Left ventricle myocardium inferior (tissue), 1 donor: ENCODE results near the gene IFNLR1. TPM values are rescaled to one million over a fixed set of nuclear protein-coding genes. Genes with fewer than 3 reads are reported as not detected.
A peak's percentile ranks its signal among the peaks of the same experiment; 100 is the strongest.

Experiments used
- DNase-seq: peaks from one replicate; pipeline ENCODE4 v3.0.0-alpha.2; 2020
- H3K27ac ChIP-seq: fragments of 200-600 bp; replicated peaks from 2 replicates; pipeline ENCODE4 v1.8.0; 2021
- H3K27me3 ChIP-seq: fragments of 200-600 bp; 2 replicates; pipeline ENCODE4 v1.8.0; 2021; ENCODE audit warnings: low read depth
- H3K36me3 ChIP-seq: fragments of 200-600 bp; 2 replicates; pipeline ENCODE4 v1.8.0; 2021
- H3K4me1 ChIP-seq: fragments of 200-600 bp; 2 replicates; pipeline ENCODE4 v1.8.0; 2021
- H3K4me3 ChIP-seq: fragments of 200-600 bp; 2 replicates; pipeline ENCODE4 v1.8.0; 2021; ENCODE audit warnings: mild to moderate bottlenecking, moderate library complexity
- H3K9me3 ChIP-seq: fragments of 200-600 bp; replicated peaks from 2 replicates; pipeline ENCODE4 v1.8.0; 2021
- CTCF ChIP-seq: fragments of 200-600 bp; IDR thresholded peaks from 2 replicates; pipeline ENCODE4 v1.8.0; 2021; ENCODE audit warnings: antibody characterized with exemption, mild to moderate bottlenecking, borderline replicate concordance
- intact Hi-C: fragments of 100-400 bp; cut with micrococcal nuclease; formaldehyde crosslinking; loops from one replicate; pipeline ENCODE4 v1.11.0; 2022
- total RNA-seq: library from RNA; stranded (reverse); fragmentation: NEBNext Ultra II Directional; extraction: Animal tissue kit (Norgen Biotek cat#: 25700); gene quantifications from one replicate; pipeline ENCODE4 v1.2.1, GENCODE V29; 2021
- donor health status: DM: no; HTN: yes; CAD: no; lungs with severe emphysema.

The IFNLR1 gene
- total RNA-seq, 1 donor from 2014 or later = 2.0 TPM

- intact Hi-C loops = no loop called here
- DNase-seq = no peak
- H3K27ac ChIP-seq = no peak overlapping the region
- TF ChIP-seq CTCF = no peak
- H3K4me1 ChIP-seq = peaks cover 22% of the 10 kb centered on the region
- peaks cover 45% of the 10 kb centered on the region for H3K27me3 ChIP-seq
- no peaks in the 10 kb centered on the region for H3K9me3 ChIP-seq
- H3K4me3 ChIP-seq = no peak overlapping the region
- H3K36me3 ChIP-seq = no peaks in the 10 kb centered on the region
These were observed 39.3 kb downstream of the IFNLR1 start for GRCh38 chr1:24147816-24148215.

GRCh38 chr1:24147194-24147593 lies 39.9 kb downstream of the IFNLR1 start:
- H3K9me3 ChIP-seq = no peaks in the 10 kb centered on the region
- intact Hi-C loops = no loop called here

GRCh38 chr1:24142546-24143534 lies 44.2 kb downstream of the IFNLR1 start, which contains the start of gene IL22RA1:
IL22RA1 (minus strand) TSS chr1:24143140; CDS start chr1:24143082, 58 bp downstream.
- Histone ChIP-seq H3K27ac (no peak within 1 kb of the TSS), H3K4me3 (peak within 1 kb of the TSS; percentile 58), H3K36me3 (no peaks in the 10 kb centered on the region), H3K9me3 (no peaks in the 10 kb centered on the region), H3K4me1 (peaks cover 15% of the 10 kb centered on the region), H3K27me3 (peaks cover 26% of the 10 kb centered on the region)
- no peak for TF ChIP-seq CTCF
- peak; percentile 30 for DNase-seq
- intact Hi-C loops = no loop called here

More at GRCh38 chr1:24147194-24147593, 39.9 kb downstream of the IFNLR1 start:
- TF ChIP-seq CTCF = no peak
- H3K27me3 ChIP-seq = peaks cover 46% of the 10 kb centered on the region
- H3K36me3 ChIP-seq = no peaks in the 10 kb centered on the region
- peaks cover 27% of the 10 kb centered on the region for H3K4me1 ChIP-seq
- no peak for DNase-seq
- H3K4me3 ChIP-seq = no peak overlapping the region
- no peak overlapping the region for H3K27ac ChIP-seq

GRCh38 chr1:24141311-24141997 lies 45.6 kb downstream of the IFNLR1 start:
- Histone ChIP-seq H3K4me1 (peaks cover 15% of the 10 kb centered on the region), H3K4me3 (no peak overlapping the region), H3K9me3 (no peaks in the 10 kb centered on the region), H3K36me3 (no peaks in the 10 kb centered on the region), H3K27me3 (peaks cover 20% of the 10 kb centered on the region), H3K27ac (no peak overlapping the region)
- TF ChIP-seq CTCF = no peak
- intact Hi-C loops = no loop called here
- no peak for DNase-seq

DNA sequence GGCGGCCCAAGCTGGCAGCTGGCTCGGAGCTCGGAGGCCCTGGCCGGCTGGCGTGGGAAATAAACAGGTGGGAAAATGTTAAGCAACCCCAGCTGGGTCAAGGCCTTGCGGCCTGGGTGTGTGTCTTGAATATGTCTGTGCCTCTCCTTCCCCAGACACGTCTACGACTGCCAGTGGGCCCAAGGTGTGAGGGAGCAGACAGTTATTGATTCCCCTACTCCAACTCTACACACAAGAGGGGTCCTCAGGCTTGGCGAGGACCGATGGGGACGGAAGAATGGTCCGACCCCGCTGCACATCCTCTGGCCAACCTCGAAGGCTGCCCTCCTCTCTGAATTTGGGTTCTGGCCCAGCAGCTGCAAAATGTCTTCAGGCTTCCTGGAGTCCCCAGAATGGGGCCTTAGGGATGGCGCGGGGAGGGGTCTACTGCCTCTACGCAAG lies 46.3 kb downstream of the IFNLR1 start:
- Histone ChIP-seq H3K4me1 (peaks cover 15% of the 10 kb centered on the region), H3K27me3 (peaks cover 20% of the 10 kb centered on the region)
- DNase-seq = no peak

More for the DNA sequence above, 46.3 kb downstream of the IFNLR1 start:
- Histone ChIP-seq H3K9me3 (no peaks in the 10 kb centered on the region), H3K27ac (no peak overlapping the region), H3K4me3 (no peak overlapping the region), H3K36me3 (no peaks in the 10 kb centered on the region)
- TF ChIP-seq CTCF = no peak
- intact Hi-C loops = no loop called here
